Activated CD8-positive, alpha-beta memory T cell treated with anti-CD3 and anti-CD28 coated beads for 4 hours (primary cell): ENCODE data around the gene AP2S1.
A peak's percentile ranks its signal among the peaks of the same experiment; 100 is the strongest.
"Not testable (repeated sequence)": the region's sequence is repeated elsewhere in the genome, so short reads cannot be mapped to it uniquely, and the experiment has no call there.

Experiments
- DNase-seq, 2 donors: peaks; one replicate each; pipeline ENCODE4 v3.0.0-alpha.2; 2020; ENCODE audit warnings: low read depth in 2 of 2

AP2S1 gene

DNA sequence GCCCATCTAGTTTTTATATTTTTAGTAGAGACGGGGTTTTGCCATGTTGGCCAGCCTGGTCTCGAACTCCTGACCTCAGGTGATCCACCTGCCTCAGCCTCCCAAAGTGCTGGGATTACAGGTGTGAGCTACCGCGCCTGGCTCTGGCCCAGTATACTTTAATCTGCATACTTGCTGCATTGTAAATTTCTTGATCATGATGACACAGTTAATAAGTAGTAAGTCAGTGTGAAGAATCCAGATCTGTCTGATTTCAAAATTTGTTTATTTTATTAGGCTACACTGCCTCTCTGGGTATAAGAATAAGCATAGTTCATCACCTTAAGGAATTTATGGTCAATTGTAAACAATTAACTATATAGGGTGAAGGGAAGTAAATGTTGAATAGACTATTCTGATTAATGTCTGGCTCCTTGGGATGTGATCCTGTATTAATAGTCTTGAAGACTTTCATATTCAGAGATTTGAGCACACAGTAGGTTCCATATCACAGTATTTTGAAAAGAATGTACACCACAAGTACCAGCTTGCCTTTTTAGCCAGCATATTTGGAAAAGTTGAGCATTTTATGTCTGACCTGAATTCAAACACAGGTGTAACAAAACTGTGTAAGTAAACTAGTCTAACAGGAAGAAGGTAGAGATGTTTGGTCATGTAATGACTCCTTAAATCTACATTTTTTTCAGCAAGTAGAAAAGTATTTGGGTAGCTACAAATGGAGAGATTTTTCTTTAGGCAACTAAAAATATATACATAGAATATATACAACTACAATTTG lies 17.6 kb upstream of the AP2S1 start:
- no peak for DNase-seq

DNA sequence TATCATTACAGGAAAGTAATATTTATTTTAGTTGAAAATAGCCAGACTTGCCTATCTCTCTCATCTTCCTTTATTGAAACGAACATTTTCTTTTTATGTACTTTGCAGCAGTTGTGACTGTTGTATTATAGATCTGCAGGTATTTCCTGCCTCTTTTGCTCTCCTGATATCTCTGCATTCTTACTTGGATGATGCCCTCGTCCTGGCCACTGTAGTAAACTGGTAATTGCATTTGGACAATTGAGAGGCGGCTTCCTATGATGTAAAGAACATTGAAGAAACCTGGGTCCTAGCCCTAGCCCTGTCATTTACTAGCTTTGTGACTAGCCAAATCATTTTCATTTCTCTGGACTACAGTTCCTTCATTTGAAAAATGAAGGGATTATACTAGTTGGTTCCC lies 16.5 kb upstream of the AP2S1 start:
- DNase-seq = no peak

DNA sequence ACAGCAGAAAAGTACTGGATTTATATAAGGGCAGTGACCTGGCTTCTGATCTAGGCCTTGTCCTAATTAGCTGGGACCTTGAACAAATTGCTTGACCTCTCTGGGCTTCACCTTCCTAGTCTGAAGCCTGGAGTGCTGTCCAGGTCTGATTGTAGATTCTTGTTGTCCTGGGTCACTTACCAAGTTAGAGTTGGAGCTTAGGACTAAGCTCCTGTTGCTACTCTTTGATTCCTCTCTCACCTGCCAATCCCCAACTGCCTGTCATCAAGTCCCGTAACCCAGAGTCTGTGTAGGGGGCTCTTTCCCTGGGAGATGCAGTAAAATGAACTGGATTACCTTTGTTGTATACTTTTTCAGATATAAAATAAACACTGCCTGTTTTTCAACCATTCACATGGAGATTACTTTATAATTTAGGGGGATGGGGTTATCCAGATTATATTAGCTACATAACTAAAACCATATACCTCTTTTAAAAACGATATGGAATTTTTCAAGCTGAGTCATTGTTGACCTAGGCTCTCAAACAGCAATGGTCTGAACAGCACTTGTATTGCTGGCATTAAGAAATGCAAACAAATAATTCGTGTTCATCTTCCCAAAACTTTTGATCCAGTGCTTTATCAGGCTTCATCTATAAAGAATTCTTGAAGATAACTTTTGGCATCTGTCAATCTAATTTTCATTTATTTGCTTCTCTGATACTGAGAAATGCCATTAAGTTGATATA lies 15.9 kb upstream of the AP2S1 start:
- no peak for DNase-seq

DNA sequence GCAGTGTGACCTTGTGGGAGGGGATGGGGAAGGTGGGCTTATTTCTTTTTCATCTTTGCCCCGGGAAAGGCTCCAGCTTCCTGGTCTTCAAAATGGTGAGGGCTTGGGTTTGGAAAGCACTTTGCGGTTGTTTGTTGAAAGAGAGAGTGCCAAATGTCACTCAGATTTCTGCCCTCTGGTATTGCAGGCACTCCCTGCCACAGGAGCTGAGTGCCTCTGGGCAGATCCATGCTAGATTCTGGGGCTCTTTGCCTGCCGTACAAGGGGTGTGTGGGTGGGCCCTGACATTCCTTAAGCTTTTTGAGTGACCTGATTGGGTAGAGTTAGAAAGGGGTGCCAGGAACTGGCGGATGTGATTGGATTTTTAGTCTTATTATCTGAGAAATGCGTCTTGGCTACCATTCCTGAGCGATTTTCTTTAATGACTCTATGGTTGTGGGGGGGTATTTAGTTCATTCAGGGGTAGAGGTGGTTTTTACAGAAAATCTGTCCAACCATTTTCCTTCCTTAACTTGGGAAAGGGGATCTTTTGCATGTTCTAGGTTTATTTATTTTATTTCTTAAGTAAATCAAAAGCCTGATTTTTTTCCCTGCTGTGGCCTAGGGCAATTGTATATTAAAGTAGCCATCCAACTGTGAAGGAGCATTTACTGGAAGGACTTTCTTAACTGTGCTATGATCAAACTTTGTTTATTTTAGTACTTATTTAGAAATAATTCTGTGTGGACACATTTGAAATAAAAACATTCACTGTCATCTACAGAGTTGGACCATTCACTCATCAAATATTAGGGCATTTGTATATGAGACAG lies 13.4 kb upstream of the AP2S1 start:
- DNase-seq = no peak

DNA sequence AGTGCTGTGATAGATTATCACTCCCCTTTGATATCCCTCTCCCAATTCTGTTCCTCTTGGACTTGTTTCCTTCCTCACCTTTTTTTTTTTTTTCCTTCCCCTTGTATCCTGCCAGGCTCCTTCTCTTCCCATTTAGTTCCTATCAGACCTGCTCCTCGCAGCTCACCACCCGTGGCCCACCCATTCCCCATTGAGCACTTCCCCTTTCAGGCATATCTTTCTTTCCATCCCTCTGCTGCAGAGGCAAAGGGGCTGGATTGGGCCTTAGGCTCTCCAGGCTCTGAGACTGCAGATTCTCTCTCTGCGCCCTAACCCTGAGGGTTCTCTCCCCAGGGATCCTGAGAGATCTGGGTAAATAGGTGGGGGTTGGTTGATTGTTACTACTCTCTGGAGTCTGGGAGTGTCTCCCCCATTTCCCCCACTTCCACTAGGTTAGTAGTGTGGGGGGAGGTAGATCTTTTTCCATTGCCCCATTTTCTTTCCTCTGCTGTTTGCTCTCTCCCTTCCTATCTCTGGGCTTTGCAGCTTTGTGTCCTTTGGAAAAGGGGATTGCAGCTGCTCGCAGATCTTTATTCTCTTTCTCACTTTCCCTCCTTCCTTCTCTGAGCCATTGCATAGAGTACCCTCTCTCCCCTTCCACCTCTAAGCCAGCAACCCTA lies 12.5 kb upstream of the AP2S1 start:
- no peak for DNase-seq

DNA sequence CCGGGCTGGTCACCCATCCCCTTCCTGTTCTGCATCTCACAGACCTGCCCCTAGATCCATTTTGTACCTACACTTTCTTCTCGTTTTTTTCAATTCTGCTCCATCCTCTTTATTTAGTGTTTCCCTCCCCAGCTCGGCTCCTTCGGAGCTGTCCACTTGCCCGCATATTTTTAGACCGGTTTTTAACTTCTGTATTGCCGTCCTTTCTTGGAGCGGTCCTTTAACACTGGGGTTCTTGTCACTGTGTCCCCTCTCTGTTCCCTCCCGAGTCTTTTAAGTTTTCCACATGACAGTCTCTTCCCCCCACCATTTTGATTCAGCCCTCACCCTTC lies 11.8 kb upstream of the AP2S1 start:
- no peak for DNase-seq

DNA sequence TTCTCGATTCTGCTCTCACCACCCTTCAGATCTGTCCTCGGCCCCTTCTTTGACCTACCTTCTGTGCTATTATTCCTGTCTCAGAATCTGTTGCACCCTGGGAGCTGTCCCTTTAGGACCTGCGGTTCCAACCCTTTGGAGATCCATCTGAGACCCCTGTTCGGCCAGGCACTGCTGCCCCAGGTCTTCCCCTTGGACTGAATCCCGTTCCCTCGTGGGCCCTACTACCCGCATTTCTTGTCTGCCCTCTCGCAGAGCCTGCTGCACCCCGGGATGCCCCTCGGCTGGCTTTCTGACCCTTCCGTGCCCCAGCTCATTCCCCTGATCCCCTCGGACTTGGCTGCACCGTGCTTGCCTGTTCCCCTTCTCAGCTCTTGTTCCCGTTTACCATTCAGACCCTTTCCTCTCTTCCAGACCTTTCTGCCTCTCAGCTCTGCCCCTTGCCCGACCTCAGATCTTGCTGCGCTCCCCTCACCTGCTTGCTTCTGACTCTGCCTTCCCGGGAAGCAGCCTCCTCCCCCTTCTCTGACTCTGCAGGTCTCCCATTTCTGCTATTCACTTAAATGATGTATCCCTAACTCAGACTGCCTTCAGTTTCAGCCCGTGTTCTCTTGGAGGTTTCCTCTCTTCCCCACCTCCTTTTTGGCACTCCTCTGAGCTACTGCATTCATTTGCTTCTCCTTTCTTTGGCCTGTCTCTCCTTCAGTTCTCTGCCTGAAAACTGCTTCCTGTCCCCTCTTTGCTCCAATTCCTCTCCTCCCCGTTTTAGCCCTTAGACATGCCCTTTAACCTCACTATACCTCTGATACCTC lies 11.3 kb upstream of the AP2S1 start:
- no peak for DNase-seq

DNA sequence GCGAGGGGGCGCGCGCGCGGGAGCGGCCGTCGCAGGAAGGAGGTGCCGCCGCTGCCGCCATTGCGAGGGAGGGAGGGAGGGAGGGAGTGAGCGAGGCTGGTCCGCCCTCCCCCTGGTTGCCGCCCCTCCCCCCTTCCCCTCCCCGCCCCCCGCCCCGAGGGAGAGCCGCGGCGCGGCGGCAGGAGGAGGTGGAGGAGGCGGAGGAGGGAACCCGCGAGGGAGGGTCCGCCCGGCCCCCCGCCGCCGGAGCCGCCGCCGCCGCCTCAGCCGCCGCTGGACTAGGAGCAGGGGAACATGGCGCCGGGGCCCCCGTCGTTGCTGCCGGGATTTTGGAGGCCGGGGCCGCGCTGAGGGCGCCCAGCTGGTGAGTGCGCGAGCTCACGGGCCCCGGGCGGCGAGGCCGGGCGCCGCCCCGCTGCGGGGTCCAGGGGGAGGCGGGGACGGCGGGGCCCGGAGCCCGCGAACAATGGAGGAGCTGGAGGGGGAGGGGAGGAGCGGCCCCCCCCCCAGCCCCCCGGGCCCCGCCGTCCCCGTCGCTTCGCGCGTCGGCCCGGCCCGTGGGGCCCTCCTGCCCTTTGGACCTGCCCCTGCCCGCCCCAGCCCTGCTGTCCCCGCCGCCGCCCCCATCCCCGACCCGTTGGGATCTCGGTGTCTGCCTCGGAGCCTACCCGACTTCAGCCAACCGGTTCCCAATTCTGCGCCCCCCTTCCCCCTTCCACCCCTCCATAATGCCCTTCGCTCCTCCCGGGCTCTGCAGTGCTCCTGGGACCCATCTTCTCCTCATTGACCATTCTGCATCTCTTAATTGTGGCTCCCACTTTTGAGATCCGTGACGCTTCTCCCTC lies 10.4 kb upstream of the AP2S1 start, which contains the start of gene ARHGAP35:
Gene ARHGAP35 (plus strand): TSS at position 152 of the 845 bp plus-strand sequence. CDS start 57,679 bp downstream, outside the sequence.
- no peak for DNase-seq

DNA sequence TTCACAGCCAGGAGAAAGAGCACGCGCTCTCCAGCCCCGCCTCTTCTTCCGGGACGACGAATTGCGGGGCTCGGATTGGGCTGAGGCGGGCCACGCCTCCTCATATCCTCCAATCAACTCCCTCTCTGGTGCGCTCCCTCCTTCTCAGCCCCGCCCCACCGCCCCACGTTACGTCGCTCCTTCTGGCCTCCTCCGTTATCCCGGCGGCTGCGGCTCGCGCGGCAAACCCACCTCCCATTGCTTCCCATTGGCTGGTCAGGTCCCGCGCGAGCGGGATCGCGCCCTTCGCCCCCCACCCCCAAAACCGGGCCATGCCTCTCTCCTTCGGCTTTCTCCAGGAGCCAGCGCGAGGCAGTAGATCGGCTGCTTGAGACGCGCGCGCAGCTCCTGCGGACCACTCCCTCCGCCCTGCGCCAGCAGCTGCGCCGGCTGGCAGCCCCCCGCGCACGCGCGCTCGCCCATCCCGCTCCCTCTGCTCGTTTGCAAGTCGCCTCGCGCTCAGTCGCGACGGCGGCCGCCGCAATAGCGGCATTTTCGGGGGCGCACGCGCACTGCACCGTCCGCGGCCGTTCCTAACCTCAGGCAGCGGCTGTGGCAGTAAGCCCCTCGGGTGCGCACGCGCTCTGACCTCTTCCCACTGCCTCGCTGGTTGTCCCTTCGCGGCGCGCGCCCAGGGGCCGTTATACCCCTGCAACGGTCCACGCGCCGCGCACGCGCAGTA lies 9.6 kb upstream of the AP2S1 start:
- peak; percentile 88 to 89 for DNase-seq

DNA sequence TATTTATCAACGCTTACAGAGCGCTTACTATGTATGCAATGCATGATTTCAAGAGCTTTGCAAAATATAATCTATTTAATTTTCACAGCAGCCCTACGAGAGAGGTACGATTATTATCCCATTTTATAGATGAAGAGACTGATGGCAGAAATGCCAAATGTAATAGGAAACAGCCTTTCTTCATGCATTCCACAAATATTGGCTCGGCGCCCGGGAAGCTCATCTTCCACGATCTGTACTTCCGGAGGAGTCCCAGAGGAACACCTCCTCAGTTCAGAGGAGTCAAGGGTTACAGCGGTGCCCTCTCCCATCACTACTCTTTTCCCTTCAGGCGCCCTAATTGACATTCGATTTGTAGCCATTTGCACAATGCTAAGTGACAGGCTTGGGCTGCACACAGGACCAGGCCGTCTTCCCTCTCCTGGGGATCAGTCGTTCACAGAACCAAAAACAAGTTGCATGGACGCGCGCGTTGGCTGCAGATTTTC lies 9.0 kb upstream of the AP2S1 start:
- no peak for DNase-seq

DNA sequence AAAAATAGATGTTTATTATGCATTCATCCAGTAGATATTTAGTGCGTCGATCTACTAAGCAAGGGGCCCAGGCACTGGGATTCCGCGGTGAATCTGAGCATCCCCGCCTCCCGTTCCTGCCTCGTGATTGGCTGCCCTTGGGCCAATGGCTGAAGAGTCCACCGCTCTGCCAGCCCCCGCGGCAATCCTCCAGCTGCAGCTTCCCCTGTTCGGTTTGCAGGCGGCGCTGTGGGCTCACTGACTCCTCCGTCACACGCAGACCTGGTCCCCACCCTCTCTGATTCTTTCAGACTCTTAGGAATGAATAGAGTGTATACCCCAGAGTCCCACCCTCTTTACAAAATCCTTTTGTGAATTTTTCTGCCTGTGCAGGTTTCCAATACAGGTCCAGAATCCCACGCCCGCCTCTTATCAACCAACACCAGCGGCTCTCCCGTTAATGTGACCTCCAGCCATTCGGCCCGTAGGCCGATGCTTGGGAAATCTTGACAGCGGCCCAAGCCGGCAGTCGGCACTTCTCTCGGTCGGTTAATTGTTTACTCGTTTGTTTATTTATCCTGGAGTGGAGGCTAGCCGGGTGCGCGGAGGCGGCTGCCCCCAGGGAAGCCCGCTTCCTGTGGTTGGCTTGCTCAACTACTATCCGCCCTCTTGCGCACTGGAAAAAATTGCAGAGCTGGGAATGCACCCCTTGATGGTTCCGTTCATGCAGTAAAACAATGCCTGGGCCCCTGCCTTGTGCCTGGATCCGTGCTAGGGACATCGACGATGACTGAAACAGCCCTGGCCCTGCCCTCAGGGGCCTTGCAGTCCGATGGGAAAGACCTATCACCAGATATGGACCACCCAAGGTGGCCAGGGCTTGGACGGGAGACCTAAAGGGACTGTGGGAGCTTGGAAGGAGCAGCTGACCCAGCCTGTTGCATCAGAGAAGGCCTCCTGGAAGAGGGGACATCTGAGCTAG lies 5.7 kb upstream of the AP2S1 start:
- DNase-seq = peak; percentile 79 to 89

DNA sequence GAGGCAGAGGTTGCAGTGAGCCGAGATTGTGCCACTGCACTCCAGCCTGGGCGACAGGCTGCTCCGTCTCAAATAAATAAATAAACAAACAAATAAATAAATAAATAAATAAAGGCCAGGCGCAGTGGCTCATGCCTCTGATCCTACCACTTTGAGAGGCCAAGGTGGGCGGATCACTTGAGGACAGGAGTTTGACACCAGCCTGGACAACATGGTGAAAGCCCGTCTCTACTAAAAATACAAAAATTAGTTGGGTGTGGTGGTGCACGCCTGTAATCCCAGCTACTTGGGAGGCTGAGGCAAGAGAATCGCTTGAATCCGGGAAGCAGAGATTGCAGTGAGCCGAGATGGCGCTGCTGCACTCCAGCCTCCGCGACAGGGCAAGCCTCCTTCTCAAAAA lies 4.1 kb upstream of the AP2S1 start:
- DNase-seq = not testable (repeated sequence)

DNA sequence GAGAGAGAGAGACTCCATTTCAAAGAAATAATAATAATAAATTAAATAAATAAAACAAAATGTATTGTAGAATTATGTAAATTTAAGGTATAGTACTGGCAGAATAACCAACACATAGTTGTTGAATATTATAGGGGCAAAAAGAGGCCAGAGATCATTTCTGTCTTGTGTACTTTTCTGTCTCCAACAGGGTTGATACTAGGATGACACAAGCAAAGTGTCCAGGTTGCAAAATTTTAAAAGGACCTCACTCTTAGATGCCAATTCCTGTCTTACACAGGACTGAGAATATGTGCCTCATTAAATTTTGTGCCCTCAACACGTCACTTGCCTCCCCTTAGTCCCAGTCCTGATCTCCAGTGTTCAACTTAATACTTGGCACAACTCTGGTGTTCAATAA lies 2.2 kb upstream of the AP2S1 start:
- DNase-seq = no peak

DNA sequence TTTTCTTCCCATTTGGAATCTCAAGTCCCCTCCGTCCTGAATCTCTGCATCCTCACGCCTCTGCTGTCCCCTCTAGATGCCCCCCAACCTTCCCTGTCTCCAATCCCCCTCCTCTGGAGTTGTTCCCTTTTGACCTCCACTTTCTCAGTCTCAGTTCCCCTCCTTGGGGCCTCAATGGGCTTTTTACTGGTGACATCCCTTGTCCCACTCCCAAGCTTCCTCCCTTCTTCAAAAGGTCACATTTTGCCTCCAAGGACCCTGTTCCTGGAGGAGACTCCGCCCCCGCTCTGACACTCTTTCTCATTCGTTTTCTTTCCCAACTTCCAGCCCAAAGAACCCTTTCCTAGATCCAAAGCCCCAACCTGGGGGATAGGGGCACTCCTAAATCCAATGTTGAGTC lies 1.0 kb downstream of the AP2S1 start:
- no peak for DNase-seq

DNA sequence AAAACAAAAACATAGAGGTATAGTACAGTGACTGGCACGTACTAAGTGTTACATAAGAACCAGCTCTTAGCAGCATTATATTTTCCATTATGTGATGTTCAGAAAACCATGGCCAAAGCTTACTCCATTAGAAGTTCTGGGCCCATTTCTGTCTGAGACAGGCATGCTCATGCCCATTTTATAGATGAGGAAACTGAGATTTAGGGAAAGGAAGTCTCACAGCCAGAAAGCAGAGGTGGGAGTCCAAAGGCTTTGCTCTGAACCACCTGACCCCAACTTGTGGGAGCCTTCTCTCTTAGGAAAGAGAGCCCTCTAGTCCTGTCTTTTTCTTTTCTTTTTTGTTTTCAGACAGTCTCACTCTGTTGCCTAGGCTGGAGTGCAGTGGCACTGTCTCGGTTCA lies 2.3 kb downstream of the AP2S1 start:
- no peak for DNase-seq

DNA sequence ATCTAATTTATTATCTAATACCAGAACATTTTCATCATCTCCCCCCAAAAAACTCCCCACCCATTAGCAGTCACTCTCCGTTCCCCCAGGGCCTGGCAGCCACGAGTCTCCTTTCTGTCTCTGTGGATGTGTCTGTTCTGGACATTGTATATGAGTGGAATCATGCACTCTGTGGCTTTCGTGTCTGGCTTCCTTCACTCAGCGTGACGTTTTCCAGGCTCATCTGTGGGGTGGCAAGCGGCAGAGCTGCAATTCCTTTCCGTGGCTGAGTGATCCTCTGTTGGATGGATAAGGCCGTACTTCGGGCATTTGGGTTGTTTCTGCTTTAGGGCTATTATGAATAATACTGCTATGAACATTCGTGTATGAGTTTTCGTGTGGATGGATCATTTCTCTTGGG lies 3.1 kb downstream of the AP2S1 start:
- no peak for DNase-seq

DNA sequence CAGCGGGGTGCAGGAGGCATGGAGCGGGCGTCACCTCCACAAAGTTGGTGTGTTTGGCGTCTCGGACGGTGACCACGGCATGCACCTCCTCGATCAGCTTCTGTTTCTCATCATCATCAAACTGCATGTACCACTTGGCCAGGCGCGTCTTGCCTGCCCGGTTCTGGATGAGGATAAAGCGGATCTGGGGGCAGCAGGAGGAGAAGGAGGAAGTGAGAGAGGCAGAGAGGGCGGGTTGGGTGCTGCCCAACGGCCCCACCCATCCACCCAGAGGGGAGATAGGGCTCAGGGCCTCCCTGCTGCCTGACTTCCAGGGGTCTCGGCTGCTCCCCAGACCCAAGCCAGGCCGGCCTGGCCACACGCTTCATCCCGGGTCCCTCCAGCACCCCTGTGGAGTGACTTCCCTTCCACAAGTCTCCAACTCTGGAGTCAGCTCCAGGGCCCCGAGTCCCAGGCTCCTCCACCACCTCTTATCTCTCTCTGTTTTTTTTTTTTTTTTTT lies 4.6 kb downstream of the AP2S1 start:
- no peak for DNase-seq

DNA sequence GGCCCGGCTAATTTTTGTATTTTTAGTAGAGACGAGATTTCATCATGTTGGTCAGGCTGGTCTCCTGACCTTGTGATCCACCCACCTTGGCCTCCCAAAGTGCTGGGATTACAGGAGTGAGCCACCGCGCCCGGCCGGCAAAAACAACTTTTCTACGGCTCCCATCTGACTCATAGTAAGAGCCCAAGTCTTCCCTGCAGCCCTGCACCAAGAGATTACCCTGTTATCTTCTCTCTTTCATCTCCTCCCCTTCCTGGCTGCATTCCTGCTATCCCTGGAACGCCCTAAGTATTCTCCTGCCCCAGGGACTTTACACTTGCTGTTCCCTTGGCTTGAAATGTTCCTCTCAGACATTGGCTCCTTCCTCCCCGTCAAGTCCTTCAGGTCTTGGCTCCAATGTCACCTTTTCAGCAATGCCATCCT lies 6.6 kb downstream of the AP2S1 start:
- no peak for DNase-seq
